Fibroblast of villous mesenchyme (primary cell): ENCODE data around the gene SPINK14. TPM values are rescaled to one million over a fixed set of nuclear protein-coding genes. Genes with fewer than 3 reads are reported as not detected.

Experiments used
- DNase-seq: peaks from one replicate; pipeline ENCODE4 v3.0.0-alpha.2; 2010; ENCODE audit warnings: low read depth
- H3K4me3 ChIP-seq: 2 replicates; pipeline ENCODE4 v1.5.1; 2011; ENCODE audit warnings: low read depth, mild to moderate bottlenecking, low read length
- small RNA-seq: library from RNA; depleted of rRNA; stranded (forward); fragments of <200 nt; gene quantifications from one replicate; pipeline ENCODE3, GENCODE V24; 2012
- total RNA-seq: library from RNA; depleted of rRNA; stranded (reverse); fragments of >200 nt; gene quantifications from 2 replicates; pipeline ENCODE4 v1.2.3, GENCODE V29; 2012
- TF ChIP-seq, protein P1 (sequence below): IDR thresholded peaks from 2 replicates; pipeline ENCODE4 v1.5.1; 2012; ENCODE audit warnings: low read depth, mild to moderate bottlenecking, low read length; ENCODE audit not compliant: insufficient read depth

The SPINK14 gene
- total RNA-seq, 1 donor = not detected

DNA sequence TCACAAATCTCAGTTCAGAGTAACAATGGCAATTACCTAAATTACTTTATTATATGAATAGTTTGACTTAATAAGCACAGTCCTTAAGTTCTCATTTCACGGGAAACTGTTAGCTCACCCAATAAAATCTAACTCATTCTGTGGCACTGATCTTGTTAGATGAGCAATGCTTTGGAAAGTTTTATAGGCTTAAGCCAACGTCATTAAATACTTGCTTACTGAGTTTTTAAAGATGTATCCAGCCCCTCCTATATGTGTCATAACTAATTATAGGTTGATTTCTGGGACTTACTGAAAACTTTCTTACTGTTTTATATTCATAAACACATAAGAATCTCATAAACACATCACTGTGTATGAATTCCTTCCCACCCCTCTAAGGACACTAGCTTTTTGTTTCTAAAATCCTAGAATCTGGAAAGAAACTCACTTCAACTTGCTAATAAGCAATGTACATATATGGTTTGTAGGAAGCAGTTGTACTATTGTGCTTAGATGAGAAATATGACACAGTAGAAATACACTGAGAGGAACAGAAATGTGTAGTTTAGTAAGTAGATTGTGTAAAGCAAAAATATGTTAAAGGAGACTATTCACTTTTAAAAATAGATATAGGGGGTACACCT lies 55.9 kb downstream of the SPINK14 start:
- H3K4me3 ChIP-seq = no peak overlapping the region
- DNase-seq = peak; percentile 36
- TF ChIP-seq, protein P1, sequence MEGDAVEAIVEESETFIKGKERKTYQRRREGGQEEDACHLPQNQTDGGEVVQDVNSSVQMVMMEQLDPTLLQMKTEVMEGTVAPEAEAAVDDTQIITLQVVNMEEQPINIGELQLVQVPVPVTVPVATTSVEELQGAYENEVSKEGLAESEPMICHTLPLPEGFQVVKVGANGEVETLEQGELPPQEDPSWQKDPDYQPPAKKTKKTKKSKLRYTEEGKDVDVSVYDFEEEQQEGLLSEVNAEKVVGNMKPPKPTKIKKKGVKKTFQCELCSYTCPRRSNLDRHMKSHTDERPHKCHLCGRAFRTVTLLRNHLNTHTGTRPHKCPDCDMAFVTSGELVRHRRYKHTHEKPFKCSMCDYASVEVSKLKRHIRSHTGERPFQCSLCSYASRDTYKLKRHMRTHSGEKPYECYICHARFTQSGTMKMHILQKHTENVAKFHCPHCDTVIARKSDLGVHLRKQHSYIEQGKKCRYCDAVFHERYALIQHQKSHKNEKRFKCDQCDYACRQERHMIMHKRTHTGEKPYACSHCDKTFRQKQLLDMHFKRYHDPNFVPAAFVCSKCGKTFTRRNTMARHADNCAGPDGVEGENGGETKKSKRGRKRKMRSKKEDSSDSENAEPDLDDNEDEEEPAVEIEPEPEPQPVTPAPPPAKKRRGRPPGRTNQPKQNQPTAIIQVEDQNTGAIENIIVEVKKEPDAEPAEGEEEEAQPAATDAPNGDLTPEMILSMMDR = no peak

Small RNA genes lying within 50 kb of the gene (small RNA-seq; reads per million reads assigned to genes)
- not detected for gene HMGN1P16

Other genes with a start within 250 kb of the SPINK14 start
- under 0.01 TPM in 1 of 2 replicates, not detected in the other for gene SPINK5, start 104.6 kb upstream of the SPINK14 start, total RNA-seq
- gene SPINK6, start 34.5 kb downstream of the SPINK14 start, total RNA-seq = not detected in 2 replicates
- not detected in 2 replicates for gene MARCOL, start 70.0 kb downstream of the SPINK14 start, total RNA-seq
- not detected in 2 replicates for gene SPINK13, start 100.2 kb downstream of the SPINK14 start, total RNA-seq
- gene SPINK7, start 143.9 kb downstream of the SPINK14 start, total RNA-seq = not detected in 2 replicates
- gene SPINK9, start 167.0 kb downstream of the SPINK14 start, total RNA-seq = not detected in 2 replicates
- 74.7 and 99.5 TPM in 2 replicates for gene FBXO38, start 215.4 kb downstream of the SPINK14 start, total RNA-seq